D721Med (cell line): ENCODE measurements around the gene ASIC2.

ENCODE experiments used
- DNase-seq: peaks from one replicate; pipeline ENCODE4 v3.0.0; 2011; ENCODE audit warnings: low spot score; ENCODE audit not compliant: insufficient read length
- FAIRE-seq: peaks from 2 replicates; lab custom pipeline; 2011; peaks lifted over from hg19 to GRCh38; lab: Jason Lieb, UNC
- CTCF ChIP-seq: IDR thresholded peaks from 2 replicates; pipeline ENCODE4 v1.5.1; 2012; ENCODE audit warnings: mild to moderate bottlenecking, control low read depth; ENCODE audit not compliant: insufficient read depth; ENCODE audit errors: missing control alignments

ASIC2 gene

GRCh38 chr17:33202021-33202420, 91.1 kb downstream of the ASIC2 start:
- DNase-seq (no peak), FAIRE-seq (no peak)
- no peak for TF ChIP-seq CTCF

GRCh38 chr17:33201283-33201682, 91.8 kb downstream of the ASIC2 start:
- DNase-seq: no peak
- no peak for TF ChIP-seq CTCF
- no peak for FAIRE-seq

GRCh38 chr17:33200587-33200986, 92.5 kb downstream of the ASIC2 start:
- DNase-seq (no peak), FAIRE-seq (no peak)
- TF ChIP-seq CTCF: no peak

GRCh38 chr17:33199571-33200510, 93.3 kb downstream of the ASIC2 start:
- no peak for DNase-seq
- TF ChIP-seq CTCF: no peak

GRCh38 chr17:33198954-33199353, 94.1 kb downstream of the ASIC2 start:
- DNase-seq (no peak), FAIRE-seq (no peak)
- TF ChIP-seq CTCF: no peak

More at GRCh38 chr17:33199571-33200510, 93.3 kb downstream of the ASIC2 start:
- no peak for FAIRE-seq

- FAIRE-seq: no peak
- TF ChIP-seq CTCF: no peak
- no peak for DNase-seq
Measured at GRCh38 chr17:33197342-33197741, 95.8 kb downstream of the ASIC2 start.

- FAIRE-seq (no peak), DNase-seq (no peak)
- TF ChIP-seq CTCF: no peak
Measured at GRCh38 chr17:33196883-33197282, 96.2 kb downstream of the ASIC2 start.
